GM12874 (cell line): Measurements from ENCODE around the gene ZNF423.

ENCODE experiments used
- CTCF ChIP-seq: IDR thresholded peaks from 2 replicates; pipeline ENCODE4 v1.5.1; 2011; ENCODE audit warnings: low read depth, mild to moderate bottlenecking, control low read depth, low read length, moderate library complexity; ENCODE audit not compliant: insufficient read depth

ZNF423 gene

GRCh38 chr16:49458656-49459445 is 397.1 kb downstream of the ZNF423 start:
- no peak for TF ChIP-seq CTCF

- TF ChIP-seq CTCF = no peak
These were observed 397.7 kb downstream of the ZNF423 start for GRCh38 chr16:49458243-49458642.

- TF ChIP-seq CTCF = no peak
These were observed 398.7 kb downstream of the ZNF423 start for GRCh38 chr16:49457196-49457595.

GRCh38 chr16:49456763-49457162 is 399.1 kb downstream of the ZNF423 start:
- no peak for TF ChIP-seq CTCF

- no peak for TF ChIP-seq CTCF
These were observed 399.7 kb downstream of the ZNF423 start for GRCh38 chr16:49455991-49456745.

- no peak for TF ChIP-seq CTCF
These were observed 400.5 kb downstream of the ZNF423 start for GRCh38 chr16:49455181-49455990.

- TF ChIP-seq CTCF = no peak
These were observed 401.3 kb downstream of the ZNF423 start for GRCh38 chr16:49454426-49455180.
